Upper lobe of right lung (tissue), 1 donor: ENCODE results near the gene GBP6. TPM values are rescaled to one million over a fixed set of nuclear protein-coding genes. Genes with fewer than 3 reads are reported as not detected.

ENCODE experiments used
- ATAC-seq: fragments of 200-7000 bp; cut with Tn5 transposase; one replicate; pipeline ENCODE4 v1.9.1; 2020; ENCODE audit warnings: mild to moderate bottlenecking, moderate library complexity
- DNase-seq: peaks from one replicate; pipeline ENCODE4 v3.0.0-alpha.2; 2020
- H3K27ac ChIP-seq: fragments of 200-600 bp; one replicate; pipeline ENCODE4 v1.8.0; 2022
- H3K27me3 ChIP-seq: fragments of 200-600 bp; one replicate; pipeline ENCODE4 v1.8.0; 2022; ENCODE audit warnings: mild to moderate bottlenecking
- H3K36me3 ChIP-seq: fragments of 200-600 bp; one replicate; pipeline ENCODE4 v1.8.0; 2022
- H3K4me1 ChIP-seq: fragments of 200-600 bp; one replicate; pipeline ENCODE4 v1.8.0; 2022
- H3K4me3 ChIP-seq: fragments of 200-600 bp; one replicate; pipeline ENCODE4 v1.8.0; 2022; ENCODE audit warnings: mild to moderate bottlenecking
- H3K9me3 ChIP-seq: fragments of 200-600 bp; one replicate; pipeline ENCODE4 v1.8.0; 2022
- intact Hi-C: fragments of 100-400 bp; cut with DNase I; formaldehyde crosslinking; loops from one replicate; pipeline ENCODE4 v1.11.0; 2022
- total RNA-seq: library from RNA; stranded (reverse); fragmentation: NEBNext Ultra II Directional; extraction: Animal tissue kit (Norgen Biotek cat#: 25700); gene quantifications from one replicate; pipeline ENCODE4 v1.2.1, GENCODE V29; 2021
- TF ChIP-seq, protein P1 (sequence below): fragments of 200-600 bp; IDR thresholded peaks from one replicate; pipeline ENCODE4 v1.8.0; 2022; ENCODE audit warnings: antibody characterized with exemption
- donor health status: DM: no; HTN: yes; CAD: no; lungs with severe emphysema.

Gene GBP6
- total RNA-seq, 1 donor from 2014 or later: 0.12 TPM

- Histone ChIP-seq H3K36me3 (no peaks in the 10 kb centered on the region), H3K27ac (no peak overlapping the region), H3K9me3 (no peaks in the 10 kb centered on the region), H3K4me1 (no peaks in the 10 kb centered on the region), H3K4me3 (no peak overlapping the region), H3K27me3 (no peaks in the 10 kb centered on the region)
- no peak for ATAC-seq
- no peak for DNase-seq
- intact Hi-C loops: no loop called here
- TF ChIP-seq, protein P1, sequence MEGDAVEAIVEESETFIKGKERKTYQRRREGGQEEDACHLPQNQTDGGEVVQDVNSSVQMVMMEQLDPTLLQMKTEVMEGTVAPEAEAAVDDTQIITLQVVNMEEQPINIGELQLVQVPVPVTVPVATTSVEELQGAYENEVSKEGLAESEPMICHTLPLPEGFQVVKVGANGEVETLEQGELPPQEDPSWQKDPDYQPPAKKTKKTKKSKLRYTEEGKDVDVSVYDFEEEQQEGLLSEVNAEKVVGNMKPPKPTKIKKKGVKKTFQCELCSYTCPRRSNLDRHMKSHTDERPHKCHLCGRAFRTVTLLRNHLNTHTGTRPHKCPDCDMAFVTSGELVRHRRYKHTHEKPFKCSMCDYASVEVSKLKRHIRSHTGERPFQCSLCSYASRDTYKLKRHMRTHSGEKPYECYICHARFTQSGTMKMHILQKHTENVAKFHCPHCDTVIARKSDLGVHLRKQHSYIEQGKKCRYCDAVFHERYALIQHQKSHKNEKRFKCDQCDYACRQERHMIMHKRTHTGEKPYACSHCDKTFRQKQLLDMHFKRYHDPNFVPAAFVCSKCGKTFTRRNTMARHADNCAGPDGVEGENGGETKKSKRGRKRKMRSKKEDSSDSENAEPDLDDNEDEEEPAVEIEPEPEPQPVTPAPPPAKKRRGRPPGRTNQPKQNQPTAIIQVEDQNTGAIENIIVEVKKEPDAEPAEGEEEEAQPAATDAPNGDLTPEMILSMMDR: no peak
Measured at GRCh38 chr1:89378001-89378400, 14.1 kb downstream of the GBP6 start.

GRCh38 chr1:89381618-89382017, 17.8 kb downstream of the GBP6 start:
- ATAC-seq (no peak), DNase-seq (no peak)
- H3K9me3 ChIP-seq: no peaks in the 10 kb centered on the region
- H3K27me3 ChIP-seq: no peaks in the 10 kb centered on the region
- H3K4me1 ChIP-seq: no peaks in the 10 kb centered on the region
- H3K4me3 ChIP-seq: no peak overlapping the region
- no peak overlapping the region for H3K27ac ChIP-seq
- no peaks in the 10 kb centered on the region for H3K36me3 ChIP-seq
- intact Hi-C loops: no loop called here
- TF ChIP-seq, protein P1: no peak

GRCh38 chr1:89382479-89382878, 18.6 kb downstream of the GBP6 start:
- H3K4me1 ChIP-seq: no peaks in the 10 kb centered on the region
- no peak overlapping the region for H3K27ac ChIP-seq
- DNase-seq (no peak), ATAC-seq (no peak)
- no peak overlapping the region for H3K4me3 ChIP-seq
- TF ChIP-seq, protein P1: no peak
- intact Hi-C loops: no loop called here
- H3K27me3 ChIP-seq: no peaks in the 10 kb centered on the region
- H3K36me3 ChIP-seq: no peaks in the 10 kb centered on the region
- H3K9me3 ChIP-seq: no peaks in the 10 kb centered on the region

DNA sequence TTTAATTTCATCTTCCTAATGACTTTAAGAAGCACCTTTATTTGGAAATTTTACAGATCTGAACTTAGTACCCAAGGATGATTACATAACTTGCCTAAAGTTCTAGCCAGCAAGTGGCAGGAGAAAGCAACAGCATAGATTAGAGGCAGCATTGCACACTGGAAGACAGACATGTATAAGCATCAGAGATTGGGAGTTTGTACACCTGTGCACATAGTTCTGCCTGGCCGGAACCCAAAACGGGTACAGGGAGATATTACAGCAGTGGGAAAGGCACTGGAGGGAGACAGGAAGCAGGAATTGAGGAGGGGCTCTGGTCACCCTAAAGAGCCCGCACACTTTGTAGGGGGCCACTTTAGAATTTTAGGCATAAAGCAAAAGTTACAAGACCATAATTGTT, 19.3 kb downstream of the GBP6 start:
- ATAC-seq (no peak), DNase-seq (no peak)
- no peak overlapping the region for H3K27ac ChIP-seq
- no peaks in the 10 kb centered on the region for H3K27me3 ChIP-seq
- no peaks in the 10 kb centered on the region for H3K4me1 ChIP-seq
- no peaks in the 10 kb centered on the region for H3K36me3 ChIP-seq
- TF ChIP-seq, protein P1: no peak
- no peaks in the 10 kb centered on the region for H3K9me3 ChIP-seq
- intact Hi-C loops: no loop called here
- no peak overlapping the region for H3K4me3 ChIP-seq

GRCh38 chr1:89390707-89391106, 26.8 kb downstream of the GBP6 start:
- Histone ChIP-seq H3K36me3 (no peaks in the 10 kb centered on the region), H3K27ac (no peak overlapping the region), H3K4me3 (no peak overlapping the region), H3K9me3 (no peaks in the 10 kb centered on the region), H3K4me1 (no peaks in the 10 kb centered on the region), H3K27me3 (no peaks in the 10 kb centered on the region)
- TF ChIP-seq, protein P1: no peak
- ATAC-seq: no peak
- DNase-seq: no peak
- intact Hi-C loops: no loop called here

DNA sequence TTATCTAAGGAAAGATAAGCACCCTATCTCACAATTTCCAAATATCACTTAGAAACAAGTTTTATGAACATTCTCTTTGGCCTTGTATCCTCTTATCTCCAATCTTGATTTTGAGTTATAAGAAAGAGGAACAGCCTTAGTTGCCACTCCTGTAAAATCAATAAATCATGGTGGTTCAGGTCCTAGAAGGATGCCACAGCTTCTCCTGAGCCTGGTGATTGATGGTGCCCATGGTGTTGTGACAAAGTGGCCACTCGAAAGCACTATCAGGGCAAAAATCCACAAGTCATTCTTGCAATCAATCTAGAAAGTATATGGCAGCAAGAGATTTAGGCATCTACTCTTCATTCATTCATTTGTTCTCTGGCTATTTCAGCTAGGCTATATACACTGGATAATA, 27.8 kb downstream of the GBP6 start:
- TF ChIP-seq, protein P1: no peak
- Histone ChIP-seq H3K27ac (no peak overlapping the region), H3K27me3 (no peaks in the 10 kb centered on the region), H3K9me3 (no peaks in the 10 kb centered on the region), H3K36me3 (no peaks in the 10 kb centered on the region), H3K4me3 (no peak overlapping the region), H3K4me1 (no peaks in the 10 kb centered on the region)
- ATAC-seq (no peak), DNase-seq (no peak)
- intact Hi-C loops: no loop called here
